DMS114 treated with DMSO at 0.1 percent for 48 hours (cell line): Measurements from ENCODE around the gene PITPNB.

Experiments used
- DNase-seq: peaks from one replicate; lab custom pipeline; 2025; ENCODE audit not compliant: unreplicated experiment; lab: John Stamatoyannopoulos, UW

Gene PITPNB

DNA sequence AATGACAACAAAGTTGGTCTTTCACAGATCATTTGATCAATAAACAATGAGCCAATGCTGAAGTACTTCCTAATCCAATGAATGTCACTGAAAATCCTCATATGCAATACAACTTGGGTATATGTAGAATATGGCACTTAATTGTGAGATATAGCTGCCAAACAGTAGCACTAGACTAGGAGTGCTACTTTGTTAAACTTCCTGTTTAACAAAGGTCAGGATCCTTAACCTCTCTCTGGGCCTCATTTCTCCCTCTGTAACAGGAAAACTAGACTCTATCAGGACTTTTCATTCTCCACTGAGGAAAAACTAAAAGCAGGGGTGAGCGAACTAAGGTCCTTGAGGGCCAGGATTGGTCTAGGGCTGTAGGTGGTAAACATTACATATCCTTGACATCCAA is 56.1 kb downstream of the PITPNB start:
- no peak for DNase-seq

DNA sequence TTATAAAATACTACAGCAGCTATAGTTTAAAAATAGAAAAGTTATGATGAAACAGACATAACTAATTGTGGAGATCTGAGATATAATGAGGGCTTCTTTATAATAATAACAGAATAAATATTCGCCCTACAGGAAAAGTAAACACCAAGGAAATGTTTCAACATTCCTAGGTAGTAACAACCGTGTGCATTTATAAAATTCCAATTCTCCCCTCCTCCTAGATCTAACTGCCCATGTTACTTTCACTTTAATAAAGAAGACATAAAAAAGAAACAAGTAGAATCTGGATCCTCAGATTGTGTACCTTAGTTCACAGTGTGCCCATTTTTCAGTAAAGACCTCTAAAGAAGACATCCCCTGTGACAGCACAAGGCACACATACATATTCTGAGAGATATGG is 59.7 kb downstream of the PITPNB start:
- no peak for DNase-seq

DNA sequence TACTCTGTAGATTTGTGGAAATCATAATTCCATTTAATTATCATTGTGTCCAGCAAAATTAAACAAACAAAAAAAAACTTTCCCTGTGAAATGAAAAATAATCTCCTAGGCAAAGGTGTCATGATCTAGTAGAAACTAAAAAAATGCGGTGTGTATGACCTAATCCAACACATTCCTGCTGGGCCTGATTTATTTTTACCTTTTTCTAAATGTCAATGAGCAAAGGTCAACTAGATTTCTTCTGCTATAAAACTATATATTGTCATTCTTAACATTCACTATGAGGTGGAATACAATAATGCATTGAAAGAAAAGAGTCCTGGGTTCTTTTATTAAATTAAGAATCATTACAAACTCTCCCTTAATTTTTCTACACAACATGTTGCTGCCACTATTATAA is 60.4 kb downstream of the PITPNB start:
- no peak for DNase-seq

DNA sequence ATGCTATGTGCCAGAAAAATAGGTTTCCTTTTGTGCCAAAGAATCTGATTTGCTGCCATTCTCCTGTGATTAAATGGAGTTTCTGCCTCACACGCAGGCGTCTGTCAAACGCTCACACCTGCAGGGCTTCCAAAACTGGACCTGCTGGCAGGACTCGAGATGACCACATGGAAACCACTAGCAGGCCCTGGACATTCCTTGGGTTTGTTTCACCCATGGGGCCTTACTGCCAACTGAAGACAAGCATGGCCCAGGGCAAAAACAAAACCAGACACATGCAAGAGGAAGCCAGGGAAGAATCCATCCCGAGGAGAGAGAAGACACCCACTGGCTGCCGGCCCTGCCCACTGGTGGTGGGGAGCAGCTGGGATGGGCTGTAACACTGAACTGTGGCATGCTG is 61.6 kb downstream of the PITPNB start:
- DNase-seq = no peak

DNA sequence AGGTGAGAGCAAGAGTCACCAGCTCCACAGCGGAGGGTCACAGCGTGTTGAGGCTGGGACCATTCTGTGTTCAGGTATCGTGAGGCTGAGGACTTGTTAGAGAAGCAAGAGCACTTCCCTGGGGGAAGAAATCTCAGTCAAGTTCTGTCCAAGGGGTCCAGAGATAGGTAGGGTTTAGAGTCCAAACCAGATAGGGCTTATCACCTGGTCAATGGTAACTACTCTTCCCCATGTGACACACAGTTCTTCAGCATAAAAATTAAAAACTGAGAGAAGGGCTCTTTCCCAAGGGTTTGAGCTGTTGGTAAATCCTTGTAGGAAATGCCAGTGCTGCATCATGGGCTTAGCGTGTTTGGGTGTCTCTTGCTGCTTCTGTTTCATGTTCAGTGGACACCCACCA is 62.7 kb downstream of the PITPNB start:
- no peak for DNase-seq

DNA sequence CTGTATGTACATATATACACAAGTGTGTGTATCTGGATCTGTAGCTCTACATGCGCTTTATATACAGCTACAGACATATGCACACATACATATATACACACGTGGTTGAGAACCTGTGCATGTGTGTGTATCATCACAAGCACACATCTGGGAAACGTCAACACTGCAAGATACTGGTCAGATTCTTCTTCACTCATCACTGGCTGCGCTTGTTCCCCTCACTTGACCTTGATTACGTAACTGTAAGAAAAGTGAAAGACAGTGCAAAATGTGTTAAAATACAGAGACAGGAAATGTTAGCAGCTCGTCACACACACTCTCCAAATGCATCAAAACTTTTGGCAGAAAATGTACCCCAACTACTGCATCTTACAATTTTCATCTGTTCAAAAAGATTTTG is 65.6 kb downstream of the PITPNB start:
- DNase-seq = no peak

DNA sequence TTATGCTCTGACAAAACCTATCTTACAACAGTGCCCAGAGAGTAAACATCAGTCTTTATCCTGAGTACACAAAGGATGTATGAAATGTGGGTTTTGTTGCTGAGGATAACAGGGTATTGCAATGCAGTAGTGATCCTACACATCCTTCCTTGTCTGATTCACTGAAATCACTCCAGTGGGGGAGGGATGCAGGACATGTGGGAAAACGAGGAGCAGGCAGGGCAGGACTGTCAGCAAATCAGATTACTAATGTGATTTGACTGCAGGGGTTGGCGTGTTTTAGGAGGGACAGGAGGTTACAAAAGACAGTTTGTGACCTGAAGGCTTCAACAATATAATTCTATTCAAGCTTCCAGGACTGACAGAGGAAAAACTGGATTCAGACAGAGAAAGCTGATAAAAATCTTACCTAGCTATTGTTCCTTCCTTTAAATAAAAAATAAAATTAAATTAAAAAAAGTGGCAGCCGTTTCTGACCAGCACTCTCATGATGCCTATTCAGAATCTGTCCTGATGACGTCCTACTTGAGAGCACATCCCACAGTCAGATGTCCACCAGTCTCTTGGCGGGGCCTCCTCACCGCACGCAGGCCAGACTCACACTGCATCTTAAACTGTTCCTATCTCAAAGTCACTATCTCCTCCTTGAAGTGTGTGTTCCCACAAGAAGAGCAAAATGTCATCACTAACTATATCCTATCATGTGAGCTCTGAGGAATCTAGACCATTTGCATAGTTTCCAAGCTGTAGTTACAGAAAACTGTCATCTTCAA is 66.9 kb downstream of the PITPNB start:
- DNase-seq = no peak

DNA sequence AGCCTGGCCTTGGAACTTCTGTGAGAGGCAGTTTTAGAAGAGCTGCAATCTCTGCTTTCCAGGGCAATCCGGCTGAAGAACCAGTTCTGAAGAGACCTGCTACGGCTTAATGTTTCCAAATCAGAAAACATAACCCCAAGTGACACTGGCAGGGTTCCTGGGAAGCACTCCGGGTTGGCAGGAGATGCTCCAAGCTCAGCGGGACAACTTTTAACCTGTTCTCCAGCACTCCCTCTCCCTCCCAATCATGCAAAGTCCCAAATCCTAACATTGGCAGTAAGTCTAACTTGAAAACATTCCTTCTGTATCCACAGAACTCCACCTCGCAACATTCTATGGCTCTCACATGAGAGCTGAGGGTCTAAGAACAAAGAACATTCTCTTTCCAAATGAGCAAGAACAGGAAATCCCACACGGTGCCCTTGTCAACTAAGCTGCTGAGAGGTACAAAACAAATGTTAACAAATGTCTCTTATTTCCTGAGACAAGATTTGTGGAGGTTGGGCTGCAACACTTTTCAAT is 69.0 kb downstream of the PITPNB start:
- no peak for DNase-seq

DNA sequence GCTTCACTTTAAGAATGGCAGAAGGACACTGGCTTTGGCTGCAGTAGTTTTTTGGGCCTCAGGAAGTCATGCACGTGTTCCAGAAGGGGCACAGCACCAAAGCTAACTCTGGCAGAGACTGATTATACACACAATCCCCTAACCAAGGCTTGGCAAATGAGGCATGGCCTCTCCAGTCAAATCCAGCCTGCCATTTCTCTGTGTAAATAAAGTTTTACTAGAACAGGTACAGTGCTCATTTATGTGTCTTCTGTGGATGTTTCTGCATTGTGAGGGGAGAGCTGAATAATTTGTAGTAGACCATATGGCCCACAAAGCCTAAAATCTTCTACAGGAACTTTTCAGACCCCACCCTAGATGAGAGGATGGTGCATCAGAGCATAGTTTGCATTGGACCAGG is 71.1 kb downstream of the PITPNB start:
- no peak for DNase-seq

DNA sequence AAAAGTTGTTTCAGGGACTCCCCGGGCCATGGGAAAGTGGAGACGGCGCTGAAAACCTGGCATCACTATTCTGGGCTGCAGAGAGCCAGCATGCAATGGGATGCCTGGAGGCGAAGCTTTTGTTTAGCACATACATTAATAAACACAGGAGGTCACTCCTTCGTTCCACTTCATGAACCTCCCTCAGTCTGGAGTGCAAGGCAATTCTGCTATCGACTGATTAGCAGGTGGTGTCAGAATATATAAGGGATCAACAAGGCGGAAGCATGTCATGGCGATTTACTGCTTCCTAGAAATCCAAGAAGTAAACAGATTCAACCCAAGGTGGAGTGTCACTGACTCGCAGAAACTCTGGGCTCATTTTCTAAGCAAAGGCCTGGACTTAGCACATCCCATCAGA is 72.1 kb downstream of the PITPNB start:
- no peak for DNase-seq

DNA sequence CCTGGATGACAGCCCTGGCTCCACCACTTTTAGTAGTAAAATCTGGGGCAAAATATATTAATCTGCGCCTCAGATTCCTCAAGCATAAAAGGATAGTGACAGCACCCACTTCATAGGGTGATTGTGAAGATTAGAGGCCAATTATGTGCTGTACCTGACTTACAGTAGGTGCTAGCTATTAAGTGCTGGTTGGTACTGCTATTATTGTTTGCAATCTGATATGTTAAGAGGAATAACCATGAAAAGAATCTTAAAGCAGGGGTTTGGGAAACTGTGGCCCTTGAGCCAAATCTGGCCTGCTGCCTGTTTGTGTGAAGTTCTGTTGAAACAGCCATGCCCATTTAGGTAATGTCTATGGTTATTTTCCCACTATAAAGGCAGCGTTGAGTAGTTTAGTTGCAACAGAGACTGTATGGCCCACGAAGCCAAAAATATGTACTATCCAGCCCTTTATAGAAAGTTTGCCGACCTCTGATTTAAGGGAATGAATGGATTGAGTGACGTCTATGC is 72.8 kb downstream of the PITPNB start:
- no peak for DNase-seq

DNA sequence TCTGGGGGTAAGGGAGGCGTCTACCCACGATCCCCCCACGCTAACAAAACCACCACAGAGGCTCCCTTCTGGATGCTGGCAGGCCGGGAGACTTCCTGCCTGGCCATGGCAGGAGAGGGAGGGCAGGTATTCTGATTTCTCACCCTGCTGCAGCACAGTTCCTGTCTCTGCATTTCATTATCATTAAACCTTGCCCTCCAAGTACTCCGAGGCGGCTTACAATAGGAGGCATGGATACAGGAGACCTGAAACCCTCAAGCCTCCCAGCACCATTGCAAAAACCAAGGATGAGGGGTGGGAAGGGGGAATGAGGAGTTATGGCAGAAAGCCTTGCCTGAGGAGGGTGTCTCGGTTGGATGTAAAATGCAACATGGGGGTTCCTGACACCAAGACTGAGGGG is 73.4 kb downstream of the PITPNB start:
- no peak for DNase-seq

DNA sequence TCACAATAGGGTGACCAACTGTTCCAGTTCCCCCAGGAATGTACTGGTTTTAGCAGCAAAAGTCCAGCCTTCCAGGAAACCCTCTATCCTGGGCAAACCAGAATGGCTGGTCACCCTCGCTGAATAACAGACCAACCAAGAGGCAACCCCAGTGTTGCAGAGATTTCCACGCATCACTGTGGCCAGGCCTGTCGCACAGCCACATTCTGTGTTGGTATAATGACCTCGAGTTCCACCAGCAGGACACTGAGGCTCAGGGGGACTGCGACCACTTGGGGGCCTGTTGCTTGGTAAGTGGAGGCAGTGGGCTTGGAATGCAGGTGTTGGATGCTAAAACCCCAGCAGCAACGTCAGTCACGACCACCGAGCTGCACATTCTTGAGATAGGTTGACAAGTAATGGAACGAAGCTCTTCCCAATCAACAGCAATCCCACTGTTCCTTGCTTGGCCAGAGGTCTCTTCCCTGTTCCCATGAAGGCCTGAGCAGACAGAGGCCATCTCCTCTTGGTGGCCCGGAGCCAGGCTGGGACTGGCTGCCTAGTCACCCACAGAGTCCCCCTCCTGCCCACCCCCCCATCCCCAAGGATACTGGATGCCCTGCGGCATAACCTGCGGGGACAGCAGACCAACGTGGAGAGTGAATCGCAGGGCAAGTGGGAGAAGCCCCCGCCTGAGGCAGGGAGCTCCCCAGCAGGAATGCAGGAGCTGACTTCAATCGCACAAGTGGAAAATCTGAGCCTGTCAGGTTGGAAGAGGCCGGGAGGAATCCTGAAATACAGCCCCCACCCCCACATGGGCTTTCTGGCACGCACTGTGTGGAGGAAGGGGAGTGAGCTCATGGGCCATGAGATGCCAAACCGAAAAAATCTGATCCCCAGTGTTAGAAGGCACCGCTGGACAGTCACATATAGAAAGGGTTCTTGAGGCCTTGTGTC is 74.1 kb downstream of the PITPNB start:
- no peak for DNase-seq

DNA sequence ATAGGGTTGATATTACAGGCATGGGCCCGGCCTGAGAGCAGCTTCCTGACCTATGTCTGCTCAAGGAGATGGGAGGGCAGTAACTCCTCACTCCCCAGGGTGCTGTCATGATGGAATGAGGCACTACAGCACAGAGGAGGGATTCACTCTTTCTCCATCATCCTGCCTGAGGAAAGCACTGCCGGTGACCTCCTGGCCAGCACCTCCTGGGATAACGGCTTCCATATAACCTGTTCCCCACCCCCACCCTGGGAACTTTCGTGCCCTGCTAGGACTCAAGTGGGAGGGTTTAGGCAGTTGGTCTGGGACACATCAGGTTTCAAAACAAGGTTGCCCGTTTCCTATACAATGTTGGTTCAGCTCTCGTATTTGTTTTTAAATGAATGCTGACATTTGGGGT is 74.8 kb downstream of the PITPNB start:
- DNase-seq = no peak

DNA sequence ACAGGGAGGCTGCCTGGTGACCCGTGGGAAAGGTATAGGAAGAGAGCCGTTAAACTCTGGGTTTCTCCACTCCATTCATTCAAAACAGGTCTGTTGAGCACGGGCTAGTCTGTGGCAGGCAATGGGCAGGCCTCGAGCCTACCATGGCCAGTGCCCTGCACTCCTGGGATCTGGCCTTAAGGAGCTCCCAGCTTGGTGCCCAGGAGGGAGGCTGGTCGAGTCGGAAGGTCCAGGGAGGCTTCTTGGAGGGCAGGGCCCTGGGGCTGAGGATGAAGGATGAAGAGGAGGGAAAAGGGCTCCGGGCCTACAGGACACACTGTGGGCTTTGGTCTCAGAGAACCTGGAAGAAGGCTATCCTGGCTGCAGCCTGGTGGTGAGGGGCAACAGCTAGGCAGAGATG is 75.6 kb downstream of the PITPNB start:
- DNase-seq = no peak

DNA sequence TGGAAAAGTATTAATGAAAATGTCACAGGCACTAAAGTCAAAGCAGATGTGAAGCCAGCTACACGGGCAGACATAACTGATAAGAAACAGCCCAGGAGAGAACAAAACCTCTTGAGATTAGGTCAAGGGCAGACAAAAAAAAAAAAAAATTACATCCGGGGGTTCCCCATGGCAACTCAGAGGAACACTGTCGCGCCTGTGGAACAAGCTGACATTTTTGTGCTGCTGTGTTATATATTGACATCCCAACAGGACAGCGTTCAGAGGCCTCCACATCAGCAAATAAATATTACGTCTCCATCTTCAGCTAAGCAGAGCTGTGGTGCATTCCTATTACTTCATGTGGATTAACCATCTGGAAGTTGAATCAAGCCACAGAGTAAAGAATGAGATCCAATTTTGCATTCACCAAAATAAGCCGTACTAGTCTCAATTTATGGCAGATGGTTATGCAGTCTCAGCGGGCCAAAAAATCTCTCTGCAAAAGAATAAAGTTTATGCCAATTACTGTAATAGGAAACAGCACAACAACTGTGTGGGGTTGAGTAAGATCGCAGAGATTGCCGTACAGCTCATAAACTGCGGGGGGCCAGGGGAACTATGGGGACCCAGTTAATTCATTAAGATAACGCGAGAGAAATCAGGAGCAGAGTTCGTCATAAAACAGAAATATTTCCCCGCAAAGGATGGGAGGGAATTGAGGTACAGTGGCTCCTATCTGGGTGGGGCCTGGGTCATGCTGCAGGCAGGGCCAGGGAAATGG is 76.2 kb downstream of the PITPNB start:
- no peak for DNase-seq

DNA sequence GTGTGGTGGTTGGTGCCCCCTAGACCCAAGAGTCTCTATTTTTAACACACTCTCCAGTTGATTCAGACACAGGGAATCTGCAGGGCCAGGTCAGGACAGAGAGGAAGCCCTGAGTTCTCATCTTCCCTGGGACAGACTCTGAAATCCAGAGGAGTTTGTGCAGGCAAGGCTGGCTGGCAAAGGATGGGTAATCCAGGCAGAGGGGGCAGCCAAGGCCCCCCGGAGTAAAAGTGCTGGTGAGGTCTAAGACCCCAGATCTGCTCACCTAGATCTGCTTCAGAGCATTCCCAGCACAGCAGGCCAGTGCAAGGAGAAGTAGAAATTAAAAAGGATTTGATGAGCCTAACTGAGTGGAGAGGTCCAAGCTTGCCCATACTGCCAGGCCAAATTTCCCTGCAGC is 76.9 kb downstream of the PITPNB start:
- no peak for DNase-seq

DNA sequence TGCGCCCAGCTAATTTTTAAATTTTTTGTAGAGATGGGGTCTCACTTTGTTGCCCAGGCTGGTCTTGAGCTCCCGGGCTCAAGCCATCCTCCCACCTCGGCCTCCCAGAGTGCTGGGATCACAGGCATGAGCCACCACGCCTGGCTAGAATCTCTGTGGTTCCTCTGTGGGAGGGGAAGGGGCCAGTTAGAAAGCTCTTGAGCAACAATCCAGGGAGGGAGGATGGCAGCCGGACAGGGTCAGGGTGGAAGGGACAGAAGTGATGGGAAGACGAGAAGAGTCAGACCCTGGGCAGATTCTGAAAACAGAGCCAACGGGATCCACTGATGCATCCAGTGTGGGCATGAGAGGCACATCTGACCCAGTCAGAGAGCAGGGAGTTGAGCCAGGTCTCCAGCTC is 78.6 kb downstream of the PITPNB start:
- no peak for DNase-seq

DNA sequence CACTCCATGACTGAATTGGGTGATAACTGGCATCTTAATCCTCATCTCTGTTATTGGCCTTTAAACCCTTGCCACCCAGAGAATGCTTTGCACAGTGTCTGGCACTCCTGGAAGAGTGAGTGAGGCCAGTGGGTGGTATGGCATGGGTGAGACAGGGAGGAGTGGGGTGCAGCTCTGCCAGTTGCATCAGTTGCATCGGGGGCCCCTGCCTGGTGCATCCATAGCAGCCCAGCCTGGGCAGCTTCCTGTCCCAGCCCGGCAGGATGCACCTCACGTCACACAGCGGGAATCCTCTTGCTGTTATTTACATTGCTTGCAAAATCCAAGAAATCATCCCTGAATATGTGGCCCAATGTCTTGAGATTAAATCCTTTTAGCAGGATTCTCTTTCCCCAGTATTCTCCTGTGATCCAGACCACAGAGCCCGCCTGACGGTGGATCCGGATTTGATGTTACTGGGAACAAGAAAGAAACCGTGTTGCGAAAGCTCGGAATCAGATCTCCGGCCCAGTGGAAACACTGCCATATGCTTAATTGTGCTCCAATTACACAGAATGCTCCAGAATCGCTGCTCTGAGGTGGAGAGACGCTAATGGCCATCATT is 79.9 kb downstream of the PITPNB start:
- DNase-seq = no peak

DNA sequence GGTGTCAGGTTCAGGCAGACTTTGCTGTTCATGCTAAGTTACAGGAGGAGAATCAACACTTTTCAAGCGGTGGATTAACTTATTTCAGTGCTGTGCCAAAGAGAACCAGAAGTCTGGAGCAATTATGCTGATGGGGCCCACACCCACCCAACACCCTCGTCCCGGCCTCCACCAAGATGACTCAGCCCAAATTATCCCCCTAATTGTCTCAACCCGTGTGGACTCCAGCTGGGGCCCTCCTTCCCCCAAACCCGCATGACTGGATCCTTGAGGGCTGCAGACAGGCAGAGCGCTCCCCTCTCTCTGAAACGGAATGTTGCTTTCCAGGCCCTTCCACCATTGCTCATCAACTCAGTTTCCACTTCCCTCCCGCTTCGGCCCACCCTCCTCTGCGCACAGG is 82.9 kb downstream of the PITPNB start:
- DNase-seq = no peak

DNA sequence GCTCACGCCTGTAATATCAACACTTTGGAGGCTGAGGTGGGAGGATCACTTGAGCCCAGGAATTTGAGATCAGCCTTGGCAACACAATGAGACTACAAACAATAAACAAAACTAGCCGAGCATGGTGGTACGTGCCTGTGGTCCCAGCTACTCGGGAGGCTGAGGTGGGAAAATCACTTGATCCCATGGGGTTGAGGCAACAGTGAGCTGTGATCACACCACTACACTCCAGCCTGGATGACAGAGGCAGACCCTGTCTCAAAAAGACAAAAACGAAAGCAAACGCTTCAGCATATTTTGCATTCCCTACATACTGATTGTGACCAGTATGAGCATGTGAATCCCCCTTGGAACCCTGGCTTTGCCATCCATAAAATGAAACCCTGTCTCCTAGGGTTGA is 83.6 kb downstream of the PITPNB start:
- no peak for DNase-seq
